ENCODE measurements around the gene TNIK.

TNIK gene

GRCh38 chr3:171468296-171468906 is 8.2 kb upstream of the TNIK start:
- Histone ChIP-seq H3K4me3 (ENCODE audit: low read depth, low read length) (no peak overlapping the region), H3K9ac (no peak overlapping the region), H3K27me3 (ENCODE audit: control insufficient read depth, insufficient read depth, low read length) (no peaks in the 10 kb centered on the region), H3K9me3 (ENCODE audit: control insufficient read depth, low read length) (no peaks in the 10 kb centered on the region), H3K4me2 (ENCODE audit: low read length) (no peak overlapping the region), H3K36me3 (ENCODE audit: control insufficient read depth, insufficient read depth, low read length) (no peaks in the 10 kb centered on the region), H3K4me1 (no peaks in the 10 kb centered on the region), H2AFZ (no peak overlapping the region), H3K27ac (no peak overlapping the region), H3K79me2 (no peaks in the 10 kb centered on the region)
- TF ChIP-seq, protein P1, sequence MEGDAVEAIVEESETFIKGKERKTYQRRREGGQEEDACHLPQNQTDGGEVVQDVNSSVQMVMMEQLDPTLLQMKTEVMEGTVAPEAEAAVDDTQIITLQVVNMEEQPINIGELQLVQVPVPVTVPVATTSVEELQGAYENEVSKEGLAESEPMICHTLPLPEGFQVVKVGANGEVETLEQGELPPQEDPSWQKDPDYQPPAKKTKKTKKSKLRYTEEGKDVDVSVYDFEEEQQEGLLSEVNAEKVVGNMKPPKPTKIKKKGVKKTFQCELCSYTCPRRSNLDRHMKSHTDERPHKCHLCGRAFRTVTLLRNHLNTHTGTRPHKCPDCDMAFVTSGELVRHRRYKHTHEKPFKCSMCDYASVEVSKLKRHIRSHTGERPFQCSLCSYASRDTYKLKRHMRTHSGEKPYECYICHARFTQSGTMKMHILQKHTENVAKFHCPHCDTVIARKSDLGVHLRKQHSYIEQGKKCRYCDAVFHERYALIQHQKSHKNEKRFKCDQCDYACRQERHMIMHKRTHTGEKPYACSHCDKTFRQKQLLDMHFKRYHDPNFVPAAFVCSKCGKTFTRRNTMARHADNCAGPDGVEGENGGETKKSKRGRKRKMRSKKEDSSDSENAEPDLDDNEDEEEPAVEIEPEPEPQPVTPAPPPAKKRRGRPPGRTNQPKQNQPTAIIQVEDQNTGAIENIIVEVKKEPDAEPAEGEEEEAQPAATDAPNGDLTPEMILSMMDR (IDR thresholded peaks at IDR 0.05): no peak

GRCh38 chr3:171465763-171466162 is 5.6 kb upstream of the TNIK start:
- TF ChIP-seq, protein P1 (IDR thresholded peaks at IDR 0.05): no peak
- H3K4me1 ChIP-seq: peaks cover 6% of the 10 kb centered on the region
- H3K27ac ChIP-seq: no peak overlapping the region
- no peaks in the 10 kb centered on the region for H3K79me2 ChIP-seq
- H3K4me2 ChIP-seq (ENCODE audit: low read length): no peak overlapping the region
- H3K9ac ChIP-seq: no peak overlapping the region
- no peaks in the 10 kb centered on the region for H3K36me3 ChIP-seq (ENCODE audit: control insufficient read depth, insufficient read depth, low read length)
- no peak overlapping the region for H3K4me3 ChIP-seq (ENCODE audit: low read depth, low read length)
- H3K27me3 ChIP-seq (ENCODE audit: control insufficient read depth, insufficient read depth, low read length): peaks cover 6% of the 10 kb centered on the region
- H2AFZ ChIP-seq: no peak overlapping the region
- no peaks in the 10 kb centered on the region for H3K9me3 ChIP-seq (ENCODE audit: control insufficient read depth, low read length)

DNA sequence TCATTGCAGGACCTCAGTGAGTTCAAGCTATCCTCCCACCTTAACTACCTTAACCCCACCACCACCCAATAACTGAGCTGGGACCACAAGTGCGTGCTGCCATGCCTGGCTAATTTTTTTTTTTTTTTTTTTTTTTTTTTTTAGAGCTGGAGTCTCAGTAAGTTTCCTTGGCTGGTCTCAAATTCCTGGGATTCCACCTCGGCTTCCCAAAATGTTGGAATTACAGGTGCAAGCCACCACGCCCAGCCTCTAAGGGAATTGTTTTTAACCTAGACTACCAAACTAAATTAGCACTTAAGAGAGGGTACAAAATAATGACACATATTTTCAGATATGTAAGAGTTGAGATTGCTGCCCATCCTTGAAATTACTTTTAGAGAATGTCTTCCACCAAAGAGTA is 4.3 kb upstream of the TNIK start:
- TF ChIP-seq, protein P1 (IDR thresholded peaks at IDR 0.05): no peak

GRCh38 chr3:171462224-171462623 is 2.0 kb upstream of the TNIK start:
- H3K27me3 ChIP-seq (ENCODE audit: control insufficient read depth, insufficient read depth, low read length): peaks cover 6% of the 10 kb centered on the region
- H3K79me2 ChIP-seq: no peaks in the 10 kb centered on the region
- H3K9me3 ChIP-seq (ENCODE audit: control insufficient read depth, low read length): no peaks in the 10 kb centered on the region
- no peak overlapping the region for H3K4me3 ChIP-seq (ENCODE audit: low read depth, low read length)
- TF ChIP-seq, protein P1 (IDR thresholded peaks at IDR 0.05): no peak
- H2AFZ ChIP-seq: no peak overlapping the region
- no peak overlapping the region for H3K27ac ChIP-seq
- no peak overlapping the region for H3K4me2 ChIP-seq (ENCODE audit: low read length)
- H3K9ac ChIP-seq: no peak overlapping the region
- peaks cover 9% of the 10 kb centered on the region for H3K4me1 ChIP-seq
- H3K36me3 ChIP-seq (ENCODE audit: control insufficient read depth, insufficient read depth, low read length): no peaks in the 10 kb centered on the region

More for the DNA sequence above, 4.3 kb upstream of the TNIK start:
- no peak overlapping the region for H3K27ac ChIP-seq
- no peak overlapping the region for H3K4me3 ChIP-seq (ENCODE audit: low read depth, low read length)
- no peak overlapping the region for H3K4me2 ChIP-seq (ENCODE audit: low read length)
- peaks cover 6% of the 10 kb centered on the region for H3K4me1 ChIP-seq
- peaks cover 6% of the 10 kb centered on the region for H3K27me3 ChIP-seq (ENCODE audit: control insufficient read depth, insufficient read depth, low read length)
- no peak overlapping the region for H2AFZ ChIP-seq
- H3K9ac ChIP-seq: no peak overlapping the region
- H3K36me3 ChIP-seq (ENCODE audit: control insufficient read depth, insufficient read depth, low read length): no peaks in the 10 kb centered on the region
- H3K79me2 ChIP-seq: no peaks in the 10 kb centered on the region
- H3K9me3 ChIP-seq (ENCODE audit: control insufficient read depth, low read length): no peaks in the 10 kb centered on the region

GRCh38 chr3:171461525-171461917 is 1.3 kb upstream of the TNIK start:
- Histone ChIP-seq H3K4me3 (ENCODE audit: low read depth, low read length) (no peak overlapping the region), H3K9me3 (ENCODE audit: control insufficient read depth, low read length) (no peaks in the 10 kb centered on the region), H3K27me3 (ENCODE audit: control insufficient read depth, insufficient read depth, low read length) (peaks cover 6% of the 10 kb centered on the region), H3K27ac (no peak overlapping the region), H3K9ac (no peak overlapping the region), H3K4me1 (peaks cover 13% of the 10 kb centered on the region), H3K4me2 (ENCODE audit: low read length) (peak overlapping the region; percentile 96), H3K36me3 (ENCODE audit: control insufficient read depth, insufficient read depth, low read length) (no peaks in the 10 kb centered on the region), H3K79me2 (no peaks in the 10 kb centered on the region), H2AFZ (peak overlapping the region; percentile 90)
- TF ChIP-seq, protein P1 (IDR thresholded peaks at IDR 0.05): no peak
